Mesendoderm (in vitro differentiated cells): ENCODE results near the gene FAM120B. TPM values are rescaled to one million over a fixed set of nuclear protein-coding genes. Genes with fewer than 3 reads are reported as not detected.

Experiments used
- small RNA-seq: library from polyadenylated mRNA; stranded (forward); fragments of <200 nt; extraction: miRNeasy Mini kit (QIAGEN cat#:217004); gene quantifications from one replicate; pipeline ENCODE3, GENCODE V24; 2013; ENCODE audit not compliant: insufficient read depth

Gene FAM120B

Small RNAs within 50 kb of the gene (small RNA-seq; reads per million reads assigned to genes)
- not detected for gene MIR4644
